Measurements from ENCODE around the gene CYFIP1. TPM values are rescaled to one million over a fixed set of nuclear protein-coding genes. Genes with fewer than 3 reads are reported as not detected.

CYFIP1 gene
- polyA plus RNA-seq, 1 donor from 2014 or later = 9.3 TPM

GRCh38 chr15:22867886-22868285 is 112.3 kb downstream of the CYFIP1 start:
- no peaks in the 10 kb centered on the region for H3K9me2 ChIP-seq (ENCODE audit: insufficient read depth, low read length)
- TF ChIP-seq MXI1 (conservative IDR thresholded peaks at IDR 0.05; ENCODE audit: poor library complexity, severe bottlenecking) (no peak), EZH2 (IDR thresholded peaks at IDR 0.05; ENCODE audit: borderline replicate concordance, insufficient read depth, low read length, poor library complexity, severe bottlenecking) (no peak), EP300 (conservative IDR thresholded peaks at IDR 0.05; ENCODE audit: poor library complexity, severe bottlenecking) (no peak), TAF1 (IDR thresholded peaks at IDR 0.05; ENCODE audit: low read depth) (no peak), REST (IDR thresholded peaks at IDR 0.05; ENCODE audit: borderline replicate concordance) (no peak), POLR2AphosphoS5 (IDR thresholded peaks at IDR 0.05) (no peak), SMC3 (conservative IDR thresholded peaks at IDR 0.05; ENCODE audit: poor library complexity) (no peak), CTCF (IDR thresholded peaks at IDR 0.05; ENCODE audit: poor library complexity, severe bottlenecking) (no peak), RAD21 (conservative IDR thresholded peaks at IDR 0.05) (no peak)
- no peak overlapping the region for H3K27ac ChIP-seq (ENCODE audit: low read length)
- no peak overlapping the region for H3K9ac ChIP-seq (ENCODE audit: low read length)
- H3K9me3 ChIP-seq (ENCODE audit: low read length) = no peaks in the 10 kb centered on the region
- H4K20me1 ChIP-seq (ENCODE audit: insufficient read depth) = no peaks in the 10 kb centered on the region
- no peaks in the 10 kb centered on the region for H3K27me3 ChIP-seq (ENCODE audit: insufficient read depth, low read depth, low read length)
- H3K36me3 ChIP-seq (ENCODE audit: insufficient read depth, low read length) = no peaks in the 10 kb centered on the region
- H3F3A ChIP-seq (ENCODE audit: insufficient read depth, low read length, poor library complexity, severe bottlenecking) = no peaks in the 10 kb centered on the region
- H3K79me2 ChIP-seq (replicated peaks; ENCODE audit: insufficient read depth, low read length) = no peaks in the 10 kb centered on the region
- no peak overlapping the region for H3K4me2 ChIP-seq (ENCODE audit: low read length)
- no peak overlapping the region for H3K4me3 ChIP-seq (ENCODE audit: low read length)
- no peak overlapping the region for H2AFZ ChIP-seq (ENCODE audit: low read depth, low read length)

GRCh38 chr15:22866079-22866478 is 114.1 kb downstream of the CYFIP1 start:
- H3F3A ChIP-seq (ENCODE audit: insufficient read depth, low read length, poor library complexity, severe bottlenecking) = no peaks in the 10 kb centered on the region
- no peak overlapping the region for H3K4me3 ChIP-seq (ENCODE audit: low read length)
- H3K27ac ChIP-seq (ENCODE audit: low read length) = no peak overlapping the region
- no peak overlapping the region for H3K4me2 ChIP-seq (ENCODE audit: low read length)
- H2AFZ ChIP-seq (ENCODE audit: low read depth, low read length) = no peak overlapping the region
- no peaks in the 10 kb centered on the region for H3K36me3 ChIP-seq (ENCODE audit: insufficient read depth, low read length)
- no peak for TF ChIP-seq CTCF (IDR thresholded peaks at IDR 0.05; ENCODE audit: poor library complexity, severe bottlenecking)
- TF ChIP-seq EP300 (conservative IDR thresholded peaks at IDR 0.05; ENCODE audit: poor library complexity, severe bottlenecking) = no peak
- no peak for TF ChIP-seq POLR2AphosphoS5 (IDR thresholded peaks at IDR 0.05)
- TF ChIP-seq REST (IDR thresholded peaks at IDR 0.05; ENCODE audit: borderline replicate concordance) = no peak
- TF ChIP-seq MXI1 (conservative IDR thresholded peaks at IDR 0.05; ENCODE audit: poor library complexity, severe bottlenecking) = no peak
- no peak for TF ChIP-seq TAF1 (IDR thresholded peaks at IDR 0.05; ENCODE audit: low read depth)
- TF ChIP-seq RAD21 (conservative IDR thresholded peaks at IDR 0.05) = no peak
- no peak for TF ChIP-seq SMC3 (conservative IDR thresholded peaks at IDR 0.05; ENCODE audit: poor library complexity)
- TF ChIP-seq EZH2 (IDR thresholded peaks at IDR 0.05; ENCODE audit: borderline replicate concordance, insufficient read depth, low read length, poor library complexity, severe bottlenecking) = no peak
- no peaks in the 10 kb centered on the region for H3K79me2 ChIP-seq (replicated peaks; ENCODE audit: insufficient read depth, low read length)
- no peaks in the 10 kb centered on the region for H4K20me1 ChIP-seq (ENCODE audit: insufficient read depth)
- H3K9me2 ChIP-seq (ENCODE audit: insufficient read depth, low read length) = no peaks in the 10 kb centered on the region
- no peaks in the 10 kb centered on the region for H3K27me3 ChIP-seq (ENCODE audit: insufficient read depth, low read depth, low read length)
- H3K9ac ChIP-seq (ENCODE audit: low read length) = no peak overlapping the region
- no peaks in the 10 kb centered on the region for H3K9me3 ChIP-seq (ENCODE audit: low read length)

All from neural cell (in vitro differentiated cells).